C4-2B (cell line): ENCODE results near the gene TRAF1.

Experiments
- H3K27ac ChIP-seq: fragments of 450-650 bp; 2 replicates; pipeline ENCODE4 v1.5.1; 2017
- CTCF ChIP-seq: fragments of 450-650 bp; conservative IDR thresholded peaks from 2 replicates; pipeline ENCODE4 v1.5.1; 2017; ENCODE audit warnings: mild to moderate bottlenecking
- ZFX ChIP-seq: fragments of 450-650 bp; IDR thresholded peaks from 2 replicates; pipeline ENCODE4 v1.6.1; 2017

The TRAF1 gene

GRCh38 chr9:120874226-120875194 is 52.1 kb downstream of the TRAF1 start:
- H3K27ac ChIP-seq, result no peak overlapping the region
- TF ChIP-seq ZFX (no peak), CTCF (no peak)

GRCh38 chr9:120873512-120873911 is 53.1 kb downstream of the TRAF1 start:
- TF ChIP-seq CTCF (no peak), ZFX (no peak)
- H3K27ac ChIP-seq, result no peak overlapping the region

GRCh38 chr9:120872791-120873502 is 53.6 kb downstream of the TRAF1 start:
- TF ChIP-seq ZFX, result no peak
- no peak for TF ChIP-seq CTCF
- no peak overlapping the region for H3K27ac ChIP-seq

GRCh38 chr9:120870206-120870605 is 56.4 kb downstream of the TRAF1 start:
- no peak for TF ChIP-seq ZFX
- no peak for TF ChIP-seq CTCF
- H3K27ac ChIP-seq, result no peak overlapping the region

GRCh38 chr9:120869726-120870125 is 56.9 kb downstream of the TRAF1 start:
- no peak overlapping the region for H3K27ac ChIP-seq
- TF ChIP-seq CTCF, result no peak
- no peak for TF ChIP-seq ZFX

GRCh38 chr9:120869360-120869687 is 57.3 kb downstream of the TRAF1 start:
- peak overlapping the region; percentile 53 for H3K27ac ChIP-seq
- TF ChIP-seq ZFX (no peak), CTCF (peak; percentile 56)
